Glomerular visceral epithelial cell (primary cell): Measurements from ENCODE around the gene SLC12A7.

Experiments used
- DNase-seq: peaks from one replicate; pipeline ENCODE4 v3.0.0-alpha.2; 2016; ENCODE audit errors: extremely low spot score

Gene SLC12A7

GRCh38 chr5:1019001-1019905, 92.6 kb downstream of the SLC12A7 start:
- no peak for DNase-seq

GRCh38 chr5:1018596-1018995, 93.3 kb downstream of the SLC12A7 start:
- DNase-seq: no peak

- no peak for DNase-seq
Observed at GRCh38 chr5:1017691-1018455, 94.0 kb downstream of the SLC12A7 start.

GRCh38 chr5:1017056-1017455, 94.8 kb downstream of the SLC12A7 start:
- no peak for DNase-seq

- DNase-seq: no peak
Observed at GRCh38 chr5:1016476-1016875, 95.4 kb downstream of the SLC12A7 start.

GRCh38 chr5:1016036-1016435, 95.8 kb downstream of the SLC12A7 start:
- DNase-seq: no peak

GRCh38 chr5:1015507-1015906, 96.4 kb downstream of the SLC12A7 start:
- no peak for DNase-seq

GRCh38 chr5:1014781-1015221, 97.1 kb downstream of the SLC12A7 start:
- DNase-seq: no peak

- DNase-seq: no peak
Observed at GRCh38 chr5:1014346-1014745, 97.5 kb downstream of the SLC12A7 start.

- DNase-seq: no peak
Observed at GRCh38 chr5:1013948-1014301, 97.9 kb downstream of the SLC12A7 start.

- no peak for DNase-seq
Observed at GRCh38 chr5:1013238-1013947, 98.5 kb downstream of the SLC12A7 start.

- no peak for DNase-seq
Observed at GRCh38 chr5:1012900-1013237, 99.0 kb downstream of the SLC12A7 start.

- no peak for DNase-seq
Observed at GRCh38 chr5:1012313-1012841, 99.5 kb downstream of the SLC12A7 start.

- DNase-seq: no peak
Observed at GRCh38 chr5:1011741-1012312, 100.0 kb downstream of the SLC12A7 start.

- DNase-seq: peak; percentile 42
Observed at GRCh38 chr5:1011226-1011631, 100.6 kb downstream of the SLC12A7 start.

GRCh38 chr5:1010641-1011046, 101.2 kb downstream of the SLC12A7 start:
- DNase-seq: no peak

- no peak for DNase-seq
Observed at GRCh38 chr5:1010181-1010510, 101.7 kb downstream of the SLC12A7 start.

- no peak for DNase-seq
Observed at GRCh38 chr5:1009359-1010180, 102.3 kb downstream of the SLC12A7 start.

GRCh38 chr5:1008451-1009358, 103.2 kb downstream of the SLC12A7 start, which contains the start of gene NKD2:
TSS of gene NKD2 (plus strand) at chr5:1008802. CDS start at chr5:1009058, 256 bp downstream.
- DNase-seq: peak; percentile 21
